ENCODE data around the gene ADH4. TPM values are rescaled to one million over a fixed set of nuclear protein-coding genes. Genes with fewer than 3 reads are reported as not detected.

Gene ADH4
- total and polyA plus RNA-seq, 10 of the 15 experiments (the other 5 are each of a cell fraction or from before 2014, with no cell fraction given), result not detected

GRCh38 chr4:99154658-99155342, 10.7 kb upstream of the ADH4 start:
- WGBS (ENCODE audit: insufficient coverage, insufficient replicate concordance, low lambda C conversion rate, missing lambda C conversion rate), result 33% methylated on average over 4 of the region's 4 CpGs
- TF ChIP-seq YBX1 (IDR thresholded peaks at IDR 0.05) (no peak), IRF3 (IDR thresholded peaks at IDR 0.05) (no peak), YY1 (IDR thresholded peaks at IDR 0.05; ENCODE audit: low read depth, low read length) (no peak), FOXM1 (IDR thresholded peaks at IDR 0.05; ENCODE audit: low read depth, low read length) (no peak), EP300 (IDR thresholded peaks at IDR 0.05; ENCODE audit: borderline replicate concordance in 1 of 2, control insufficient read depth in 1 of 2, low read depth in 2 of 2, low read length in 2 of 2) (no peak), PAX8 (IDR thresholded peaks at IDR 0.05) (no peak), ZZZ3 (IDR thresholded peaks at IDR 0.05; ENCODE audit: control insufficient read depth, insufficient read length, low read depth) (no peak), CREB1 (IDR thresholded peaks at IDR 0.05; ENCODE audit: low read depth) (no peak), POLR2AphosphoS2 (IDR thresholded peaks at IDR 0.05; ENCODE audit: low read depth, low read length) (no peak), CBX5 (IDR thresholded peaks at IDR 0.05; ENCODE audit: low read depth) (no peak), SPI1 (IDR thresholded peaks at IDR 0.05; ENCODE audit: borderline replicate concordance, insufficient read depth, low read depth, low read length) (no peak), CEBPB (IDR thresholded peaks at IDR 0.05; ENCODE audit: borderline replicate concordance in 1 of 2, low read depth in 2 of 2, low read length in 2 of 2) (no peak), LARP7 (IDR thresholded peaks at IDR 0.05) (no peak), NBN (IDR thresholded peaks at IDR 0.05) (no peak), ATF2 (IDR thresholded peaks at IDR 0.05; ENCODE audit: low read length) (no peak), ASH2L (IDR thresholded peaks at IDR 0.05; ENCODE audit: borderline replicate concordance, low read depth) (no peak)
- ATAC-seq, result no peak
- Histone ChIP-seq H3K4me2 (ENCODE audit: control insufficient read depth, insufficient read depth) (no peak overlapping the region), H3K79me2 (ENCODE audit: control insufficient read depth, insufficient read depth, low read length) (no peaks in the 10 kb centered on the region), H3K9me3 (replicated peaks; ENCODE audit: control insufficient read depth, insufficient read depth, low read length) (no peaks in the 10 kb centered on the region), H3K4me3 (no peak overlapping the region), H3K27ac (ENCODE audit: control insufficient read depth, insufficient read depth) (no peak overlapping the region), H3K4me1 (ENCODE audit: control insufficient read depth, insufficient read depth, low read length) (no peaks in the 10 kb centered on the region), H3K27me3 (replicated peaks in 1 of 2; ENCODE audit: control insufficient read depth in 2 of 2, insufficient read depth in 2 of 2, low read length in 1 of 2) (no peaks in the 10 kb centered on the region), H3K36me3 (ENCODE audit: control insufficient read depth in 2 of 2, insufficient read depth in 2 of 2, low read length in 1 of 2) (no peaks in the 10 kb centered on the region), H3K9ac (ENCODE audit: control insufficient read depth, insufficient read depth, low read length) (no peak overlapping the region), H2AFZ (ENCODE audit: control insufficient read depth, low read depth, low read length) (no peak overlapping the region), H4K20me1 (ENCODE audit: control insufficient read depth, insufficient read depth) (no peaks in the 10 kb centered on the region)
- FAIRE-seq, result no peak
- RAD21 ChIA-PET (ENCODE audit: unreplicated experiment), result no interaction called here
- in situ Hi-C loops (cut with MboI), result no loop called here
- BruUV-seq (replicated peaks), result no TSS peak
- CTCF ChIA-PET, result no interaction called here
- POLR2A ChIA-PET, result no interaction called here
- SMC1A ChIA-PET (ENCODE audit: uncharacterized antibody, unreplicated experiment), result interaction anchor here (0.8 kb wide), 2 partner anchors 10 to 251 kb away, joined by 3 read pairs; partner anchors contain the start of gene ADH4
- DNase-seq (ENCODE audit: low read depth, low spot score), result no peak
- intact Hi-C loops (cut with micrococcal nuclease; ENCODE audit: unreplicated experiment), result no loop called here
